PFSK-1 (cell line): ENCODE results near the gene BORCS8.
A peak's percentile ranks its signal among the peaks of the same experiment; 100 is the strongest.

Experiments used
- FOXP2 ChIP-seq: optimal IDR thresholded peaks from 2 replicates; pipeline ENCODE3; 2011; ENCODE audit warnings: borderline replicate concordance, control low read depth, inconsistent platforms; ENCODE audit not compliant: insufficient read depth; ENCODE audit errors: extremely low read length, extremely low read depth
- POLR2AphosphoS5 ChIP-seq: IDR thresholded peaks from 2 replicates; pipeline ENCODE4 v1.6.1; 2012; ENCODE audit warnings: low read depth, mild to moderate bottlenecking, control low read depth, low read length, moderate library complexity
- TAF1 ChIP-seq: IDR thresholded peaks from 2 replicates; pipeline ENCODE4 v1.6.1; 2012; ENCODE audit warnings: low read length, control low read depth, borderline replicate concordance; ENCODE audit not compliant: insufficient read depth
- TF ChIP-seq, protein P1 (sequence below), 2 experiments: IDR thresholded peaks; 2 replicates each; pipeline versions ENCODE4 v1.6.1 to v1.8.0; 2011 to 2012; ENCODE audit warnings: low read depth in 2 of 2, low read length in 2 of 2, control low read depth in 1 of 2, inconsistent platforms in 1 of 2, mild to moderate bottlenecking in 1 of 2, moderate library complexity in 1 of 2; ENCODE audit not compliant: insufficient read depth in 1 of 2

- TF ChIP-seq TAF1 (no peak), POLR2AphosphoS5 (no peak), FOXP2 (peak; percentile 93)
- TF ChIP-seq, protein P1, sequence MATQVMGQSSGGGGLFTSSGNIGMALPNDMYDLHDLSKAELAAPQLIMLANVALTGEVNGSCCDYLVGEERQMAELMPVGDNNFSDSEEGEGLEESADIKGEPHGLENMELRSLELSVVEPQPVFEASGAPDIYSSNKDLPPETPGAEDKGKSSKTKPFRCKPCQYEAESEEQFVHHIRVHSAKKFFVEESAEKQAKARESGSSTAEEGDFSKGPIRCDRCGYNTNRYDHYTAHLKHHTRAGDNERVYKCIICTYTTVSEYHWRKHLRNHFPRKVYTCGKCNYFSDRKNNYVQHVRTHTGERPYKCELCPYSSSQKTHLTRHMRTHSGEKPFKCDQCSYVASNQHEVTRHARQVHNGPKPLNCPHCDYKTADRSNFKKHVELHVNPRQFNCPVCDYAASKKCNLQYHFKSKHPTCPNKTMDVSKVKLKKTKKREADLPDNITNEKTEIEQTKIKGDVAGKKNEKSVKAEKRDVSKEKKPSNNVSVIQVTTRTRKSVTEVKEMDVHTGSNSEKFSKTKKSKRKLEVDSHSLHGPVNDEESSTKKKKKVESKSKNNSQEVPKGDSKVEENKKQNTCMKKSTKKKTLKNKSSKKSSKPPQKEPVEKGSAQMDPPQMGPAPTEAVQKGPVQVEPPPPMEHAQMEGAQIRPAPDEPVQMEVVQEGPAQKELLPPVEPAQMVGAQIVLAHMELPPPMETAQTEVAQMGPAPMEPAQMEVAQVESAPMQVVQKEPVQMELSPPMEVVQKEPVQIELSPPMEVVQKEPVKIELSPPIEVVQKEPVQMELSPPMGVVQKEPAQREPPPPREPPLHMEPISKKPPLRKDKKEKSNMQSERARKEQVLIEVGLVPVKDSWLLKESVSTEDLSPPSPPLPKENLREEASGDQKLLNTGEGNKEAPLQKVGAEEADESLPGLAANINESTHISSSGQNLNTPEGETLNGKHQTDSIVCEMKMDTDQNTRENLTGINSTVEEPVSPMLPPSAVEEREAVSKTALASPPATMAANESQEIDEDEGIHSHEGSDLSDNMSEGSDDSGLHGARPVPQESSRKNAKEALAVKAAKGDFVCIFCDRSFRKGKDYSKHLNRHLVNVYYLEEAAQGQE (IDR thresholded peaks at IDR 0.05; ENCODE audit: insufficient read depth in 1 of 2, low read depth in 2 of 2, low read length in 2 of 2): no peak
Measured at GRCh38 chr19:19171821-19172532, 20.0 kb downstream of the BORCS8 start.
